HCT116 (cell line): ENCODE results near the gene UMAD1.

Experiments used
- CTCF ChIP-seq, 3 experiments: fragments of 200-600 bp in 1 of 3; sonication (generic) in 1 of 3; IDR thresholded peaks in 2 of 3; conservative IDR thresholded peaks in 1 of 3; 2 replicates each; pipeline ENCODE4 v1.5.1; 2012 to 2017; ENCODE audit warnings: low read depth in 2 of 3, low read length in 2 of 3, antibody characterized with exemption in 1 of 3, borderline replicate concordance in 1 of 3, control low read depth in 1 of 3, mild to moderate bottlenecking in 1 of 3, mixed read lengths in 1 of 3, mixed run types in 1 of 3, moderate library complexity in 1 of 3; ENCODE audit not compliant: insufficient read depth in 1 of 3
- EZH2phosphoT487 ChIP-seq: fragments of 200-600 bp; IDR thresholded peaks from 2 replicates; pipeline ENCODE4 v1.6.1; 2018; ENCODE audit warnings: antibody characterized with exemption, borderline replicate concordance
- RAD21 ChIP-seq: IDR thresholded peaks from 2 replicates; pipeline ENCODE4 v1.6.1; 2012; ENCODE audit warnings: low read depth, mild to moderate bottlenecking
- REST ChIP-seq: IDR thresholded peaks from 2 replicates; pipeline ENCODE4 v1.6.1; 2012; ENCODE audit warnings: low read depth

GRCh38 chr7:7913504-7913903 is 273.0 kb downstream of the UMAD1 start:
- TF ChIP-seq CTCF (IDR thresholded peaks at IDR 0.05 in 2 of 3, conservative IDR thresholded peaks at IDR 0.05 in 1 of 3; ENCODE audit: borderline replicate concordance in 1 of 3, insufficient read depth in 1 of 3, low read depth in 2 of 3, low read length in 2 of 3) (no peak), REST (no peak), EZH2phosphoT487 (no peak), RAD21 (no peak)
